Activated CD4-positive, alpha-beta T cell treated with anti-CD3 and anti-CD28 coated beads, Interleukin-10, Interleukin-2, amounts not matched to agents 100 ng/mL and 50 ng/mL, durations not matched to agents 16 hours and 8 hours (primary cell): ENCODE data around the gene RHBDL3.
A peak's percentile ranks its signal among the peaks of the same experiment; 100 is the strongest.
"Not testable (repeated sequence)": the region's sequence is repeated elsewhere in the genome, so short reads cannot be mapped to it uniquely, and the experiment has no call there.

Experiments
- DNase-seq: peaks from one replicate; pipeline ENCODE4 v3.0.0-alpha.2; 2020

Gene RHBDL3

GRCh38 chr17:32331243-32332040 is 65.8 kb downstream of the RHBDL3 start:
- peak; percentile 77 for DNase-seq

- DNase-seq: no peak
Measured at GRCh38 chr17:32333187-32333586, 67.6 kb downstream of the RHBDL3 start.

GRCh38 chr17:32335046-32335445 is 69.4 kb downstream of the RHBDL3 start:
- no peak for DNase-seq

GRCh38 chr17:32335687-32336086 is 70.1 kb downstream of the RHBDL3 start:
- no peak for DNase-seq

GRCh38 chr17:32341141-32341856 is 75.7 kb downstream of the RHBDL3 start:
- peak; percentile 75 for DNase-seq

GRCh38 chr17:32341857-32342602 is 76.4 kb downstream of the RHBDL3 start, which contains the start of gene C17orf75:
C17orf75 (minus strand) TSS chr17:32342173; CDS start chr17:32342139, 34 bp downstream.
- peak; percentile 87 for DNase-seq

GRCh38 chr17:32342603-32343325 is 77.1 kb downstream of the RHBDL3 start:
- DNase-seq: no peak

GRCh38 chr17:32345951-32346600 is 80.4 kb downstream of the RHBDL3 start:
- no peak for DNase-seq

GRCh38 chr17:32348483-32348800 is 82.8 kb downstream of the RHBDL3 start:
- DNase-seq: no peak

GRCh38 chr17:32349503-32349853 is 83.8 kb downstream of the RHBDL3 start:
- DNase-seq: no peak

- peak; percentile 97 for DNase-seq
Measured at GRCh38 chr17:32349854-32350665, 84.4 kb downstream of the RHBDL3 start, which contains the start of gene ZNF207. ZNF207 (plus strand) TSS chr17:32350157; CDS start chr17:32350286, 129 bp downstream.

GRCh38 chr17:32350666-32351418 is 85.2 kb downstream of the RHBDL3 start:
- peak; percentile 63 for DNase-seq

GRCh38 chr17:32352734-32353133 is 87.1 kb downstream of the RHBDL3 start:
- not testable (repeated sequence) for DNase-seq

- DNase-seq: no peak
Measured at GRCh38 chr17:32355649-32356377, 90.2 kb downstream of the RHBDL3 start.

- DNase-seq: no peak
Measured at GRCh38 chr17:32356378-32356743, 90.7 kb downstream of the RHBDL3 start.

GRCh38 chr17:32356750-32357149 is 91.1 kb downstream of the RHBDL3 start:
- no peak for DNase-seq

- DNase-seq: no peak
Measured at GRCh38 chr17:32357615-32358014, 92.0 kb downstream of the RHBDL3 start.

GRCh38 chr17:32361270-32361669 is 95.6 kb downstream of the RHBDL3 start:
- DNase-seq: no peak

GRCh38 chr17:32370426-32370825 is 104.8 kb downstream of the RHBDL3 start:
- DNase-seq: no peak
